BLaER1 treated with 17β-estradiol and CSF1 and Interleukin-3, amounts not matched to agents 10 nM and 100 nM (cell line): ENCODE results near the gene APOM.

Experiments used
- H3K27ac ChIP-seq, 11 experiments: shearing (Covaris generic); formaldehyde crosslinking; 2 replicates each; pipeline ENCODE4 v1.8.1; 2022
- H3K27me3 ChIP-seq, 11 experiments: shearing (Covaris generic); formaldehyde crosslinking; 2 replicates each; pipeline ENCODE4 v1.8.1; 2022
- H3K36me3 ChIP-seq, 11 experiments: shearing (Covaris generic); formaldehyde crosslinking; 2 replicates each; pipeline ENCODE4 v1.8.1; 2022
- H3K4me1 ChIP-seq, 10 experiments: shearing (Covaris generic); formaldehyde crosslinking; 2 replicates each; pipeline ENCODE4 v1.8.1; 2022
- H3K4me2 ChIP-seq, 11 experiments: shearing (Covaris generic); formaldehyde crosslinking; 2 replicates each; pipeline ENCODE4 v1.8.1; 2022
- H3K4me3 ChIP-seq, 10 experiments: shearing (Covaris generic); formaldehyde crosslinking; 2 replicates each; pipeline ENCODE4 v1.8.1; 2022
- H3K9ac ChIP-seq, 11 experiments: shearing (Covaris generic); formaldehyde crosslinking; 2 replicates each; pipeline ENCODE4 v1.8.1; 2022
- H3K9me3 ChIP-seq, 11 experiments: shearing (Covaris generic); formaldehyde crosslinking; replicated peaks in 1 of 11; 2 replicates each; pipeline ENCODE4 v1.8.1; 2022
- H4K20me1 ChIP-seq, 11 experiments: shearing (Covaris generic); formaldehyde crosslinking; 2 replicates each; pipeline ENCODE4 v1.8.1; 2022
- Cebpa-rat ChIP-seq, 11 experiments: shearing (Covaris generic); IDR thresholded peaks; 2 replicates each; pipeline ENCODE4 v1.8.1; 2022

The APOM gene

GRCh38 chr6:31700740-31701401, 45.2 kb downstream of the APOM start:
- H3K4me3 ChIP-seq, result peak overlapping the region in 6 of 10 experiments; percentile 76 to 95 (median 84); a peak in 9 of 20 replicates
- H3K4me1 ChIP-seq, result peaks cover 24 to 55% (median 27%) of the 10 kb centered on the region in 10 experiments
- H3K27ac ChIP-seq, result peak overlapping the region in 1 of 11 experiments; percentile 96; a peak in 1 of 22 replicates
- peak overlapping the region in 10 of 11 experiments; percentile 19 to 98 (median 96); a peak in 13 of 22 replicates for H3K9ac ChIP-seq
- H3K36me3 ChIP-seq, result peaks cover 46 to 59% (median 52%) of the 10 kb centered on the region in 11 experiments
- peak overlapping the region; percentile 76 to 99 (median 97) for H3K4me2 ChIP-seq
- no peak for TF ChIP-seq Cebpa-rat (IDR thresholded peaks at IDR 0.05)
- no peaks in the 10 kb centered on the region for H3K27me3 ChIP-seq
- peaks cover 9 to 47% (median 35%) of the 10 kb centered on the region in 11 experiments; a peak in 16 of 22 replicates for H4K20me1 ChIP-seq
- H3K9me3 ChIP-seq, result no peaks in the 10 kb centered on the region

- Histone ChIP-seq H3K4me3 (peak overlapping the region; percentile 67 to 95 (median 82)), H3K27ac (peak overlapping the region; percentile 88 to 96 (median 94); a peak in 21 of 22 replicates), H3K4me2 (peak overlapping the region; percentile 76 to 99 (median 97))
These were observed 46.1 kb downstream of the APOM start for GRCh38 chr6:31701666-31702404.

GRCh38 chr6:31702405-31702818, 46.7 kb downstream of the APOM start:
- peaks cover 7 to 38% (median 23%) of the 10 kb centered on the region in 11 experiments; a peak in 14 of 22 replicates for H4K20me1 ChIP-seq
- no peaks in the 10 kb centered on the region for H3K27me3 ChIP-seq
- H3K9me3 ChIP-seq, result no peaks in the 10 kb centered on the region
- peaks cover 31 to 44% (median 37%) of the 10 kb centered on the region in 11 experiments for H3K36me3 ChIP-seq
- peak overlapping the region; percentile 90 to 98 (median 95) for H3K9ac ChIP-seq
- peak overlapping the region; percentile 88 to 96 (median 94) for H3K27ac ChIP-seq
- H3K4me2 ChIP-seq, result peak overlapping the region; percentile 76 to 99 (median 97)
- peak overlapping the region; percentile 67 to 95 (median 82) for H3K4me3 ChIP-seq
- peaks cover 36 to 59% (median 39%) of the 10 kb centered on the region in 10 experiments for H3K4me1 ChIP-seq
- TF ChIP-seq Cebpa-rat (IDR thresholded peaks at IDR 0.05), result no peak

More at GRCh38 chr6:31701666-31702404, 46.1 kb downstream of the APOM start:
- no peak for TF ChIP-seq Cebpa-rat (IDR thresholded peaks at IDR 0.05)
- H3K27me3 ChIP-seq, result no peaks in the 10 kb centered on the region
- no peaks in the 10 kb centered on the region for H3K9me3 ChIP-seq
- peaks cover 9 to 44% (median 29%) of the 10 kb centered on the region in 11 experiments; a peak in 16 of 22 replicates for H4K20me1 ChIP-seq
- peaks cover 30 to 56% (median 34%) of the 10 kb centered on the region in 10 experiments for H3K4me1 ChIP-seq
- peaks cover 37 to 50% (median 43%) of the 10 kb centered on the region in 11 experiments for H3K36me3 ChIP-seq
- H3K9ac ChIP-seq, result peak overlapping the region; percentile 90 to 98 (median 95)

- H3K4me2 ChIP-seq, result peak within 1 kb of the TSS; percentile 76 to 99 (median 97)
- H3K4me1 ChIP-seq, result peaks cover 39 to 59% (median 45%) of the 10 kb centered on the region in 10 experiments
- H3K9me3 ChIP-seq, result no peaks in the 10 kb centered on the region
- TF ChIP-seq Cebpa-rat (IDR thresholded peaks at IDR 0.05), result peak; percentile 88 to 99 (median 96)
- H3K9ac ChIP-seq, result peak within 1 kb of the TSS; percentile 90 to 98 (median 95)
- peak within 1 kb of the TSS; percentile 67 to 95 (median 82) for H3K4me3 ChIP-seq
- H3K27ac ChIP-seq, result peak within 1 kb of the TSS; percentile 88 to 96 (median 94)
- H4K20me1 ChIP-seq, result peaks cover under 1 to 32% (median 19%) of the 10 kb centered on the region in 11 experiments; a peak in 14 of 22 replicates
- peaks cover 26 to 37% (median 30%) of the 10 kb centered on the region in 11 experiments for H3K36me3 ChIP-seq
- H3K27me3 ChIP-seq, result no peaks in the 10 kb centered on the region
These were observed 47.4 kb downstream of the APOM start, which contains the start of gene ABHD16A for GRCh38 chr6:31702819-31703716. Gene ABHD16A (minus strand): TSS chr6:31703324. CDS start chr6:31703281, 43 bp downstream.

- H3K27ac ChIP-seq, result no peak overlapping the region
- TF ChIP-seq Cebpa-rat (IDR thresholded peaks at IDR 0.05), result no peak
- H3K36me3 ChIP-seq, result peaks cover under 1 to 9% (median 3%) of the 10 kb centered on the region in 11 experiments; a peak in 15 of 22 replicates
- H3K9me3 ChIP-seq, result no peaks in the 10 kb centered on the region
- peak overlapping the region in 1 of 11 experiments; percentile 12; a peak in 1 of 22 replicates for H3K4me2 ChIP-seq
- peaks cover 38 to 66% (median 55%) of the 10 kb centered on the region in 10 experiments for H3K4me1 ChIP-seq
- no peak overlapping the region for H3K9ac ChIP-seq
- peaks cover 0 to 13% (median 12%) of the 10 kb centered on the region in 11 experiments; a peak in 13 of 22 replicates for H4K20me1 ChIP-seq
- no peaks in the 10 kb centered on the region for H3K27me3 ChIP-seq
- no peak overlapping the region for H3K4me3 ChIP-seq
These were observed 50.2 kb downstream of the APOM start for GRCh38 chr6:31705931-31706330.

GRCh38 chr6:31706599-31706998, 50.9 kb downstream of the APOM start, which contains the start of gene LY6G6F:
Gene LY6G6F (plus strand): TSS chr6:31706866. CDS start chr6:31706907, 41 bp downstream.
- no peak for TF ChIP-seq Cebpa-rat (IDR thresholded peaks at IDR 0.05)
- H3K9me3 ChIP-seq, result no peaks in the 10 kb centered on the region
- no peaks in the 10 kb centered on the region for H3K27me3 ChIP-seq
- peaks cover 38 to 66% (median 55%) of the 10 kb centered on the region in 10 experiments for H3K4me1 ChIP-seq
- H3K4me3 ChIP-seq, result no peak within 1 kb of the TSS
- H3K27ac ChIP-seq, result 0 out of 22 replicates have a peak within 1 kb of the TSS, but pooled peaks of 2 of the 11 experiments have one; percentile 5 to 9
- no peak within 1 kb of the TSS for H3K9ac ChIP-seq
- peaks cover 0 to 3% (median 0%) of the 10 kb centered on the region in 11 experiments; a peak in 4 of 22 replicates for H3K36me3 ChIP-seq
- peak within 1 kb of the TSS; percentile 19 to 54 (median 35); a peak in 19 of 22 replicates for H3K4me2 ChIP-seq
- H4K20me1 ChIP-seq, result peaks cover 0 to 7% (median 5%) of the 10 kb centered on the region in 11 experiments; a peak in 13 of 22 replicates

GRCh38 chr6:31707701-31708100, 52.0 kb downstream of the APOM start:
- Histone ChIP-seq H3K27me3 (no peaks in the 10 kb centered on the region), H3K27ac (no peak overlapping the region), H3K4me3 (no peak overlapping the region), H3K9ac (no peak overlapping the region), H3K9me3 (no peaks in the 10 kb centered on the region), H4K20me1 (no peaks in the 10 kb centered on the region), H3K4me1 (peaks cover 44 to 71% (median 61%) of the 10 kb centered on the region in 10 experiments), H3K4me2 (peak overlapping the region; percentile 8 to 54 (median 35); a peak in 18 of 22 replicates), H3K36me3 (no peaks in the 10 kb centered on the region)
- TF ChIP-seq Cebpa-rat (IDR thresholded peaks at IDR 0.05), result no peak
